GM21723 (cell line): Measurements from ENCODE around the gene NRGN.

Experiments used
- ATAC-seq: cut with Tn5 transposase; IDR thresholded peaks from one replicate; pipeline ENCODE4 v1.9.1; 2021; ENCODE audit warnings: mild to moderate bottlenecking, moderate library complexity; ENCODE audit not compliant: unreplicated experiment

The NRGN gene

DNA sequence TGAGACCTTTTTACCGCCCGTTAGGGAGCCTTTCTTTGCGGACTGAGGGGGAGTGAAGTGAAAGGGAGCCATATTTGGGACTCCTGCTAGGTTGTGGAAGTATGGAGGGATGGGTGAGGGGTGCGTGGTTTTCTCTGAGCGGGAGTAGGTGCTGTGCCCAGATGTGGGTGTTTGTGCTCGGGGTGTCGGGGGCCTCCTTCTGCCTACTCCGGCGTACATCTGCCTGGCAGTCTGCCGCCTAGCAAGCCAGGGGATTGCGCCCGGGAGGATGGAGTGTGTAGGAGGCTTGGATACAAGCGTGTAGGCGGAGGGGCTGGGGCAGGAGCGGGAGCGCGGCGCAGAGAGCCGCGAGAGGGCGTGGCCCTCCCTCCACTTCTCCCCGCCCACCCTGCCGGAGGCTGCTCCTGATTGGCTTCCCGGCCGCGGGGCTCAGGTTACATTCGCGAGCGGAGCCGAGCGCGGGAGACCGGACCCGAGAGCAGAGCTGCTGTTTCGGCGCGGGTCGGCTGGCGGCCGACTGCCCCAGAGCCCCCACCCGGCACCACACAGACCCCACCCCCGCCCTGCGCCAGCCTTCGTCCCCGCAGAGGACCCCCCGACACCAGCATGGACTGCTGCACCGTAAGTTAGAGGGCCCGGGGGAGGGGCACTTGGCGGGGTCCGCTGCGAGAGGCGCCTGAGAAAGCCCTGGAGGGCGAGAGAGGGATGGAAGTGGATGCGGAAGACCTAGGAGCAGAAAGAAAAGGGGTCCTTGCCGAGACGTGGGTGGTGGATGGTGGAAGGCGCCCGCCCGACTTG is at the start of gene NRGN:
NRGN (plus strand) TSS at position 464 of the 798 bp plus-strand sequence; CDS start at position 607, 143 bp downstream.
- ATAC-seq: peak; percentile 99

DNA sequence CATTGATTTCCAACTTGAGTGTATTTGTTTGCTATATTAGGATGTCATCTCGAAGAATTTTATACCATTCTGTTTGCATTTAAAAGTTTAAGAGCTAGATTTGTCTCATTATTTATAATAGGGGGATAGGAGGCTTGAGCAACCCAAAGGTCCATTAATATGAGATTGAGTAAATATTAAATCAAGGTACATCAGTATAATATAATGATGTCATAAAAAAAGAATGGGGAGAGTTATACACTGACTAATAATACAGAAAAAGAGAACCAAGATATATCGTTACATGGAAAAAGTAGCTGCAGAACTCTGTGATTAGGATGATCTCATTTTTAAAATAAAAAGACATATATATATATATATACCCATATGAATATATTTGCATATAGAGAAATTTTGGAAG is 46.6 kb upstream of the NRGN start:
- ATAC-seq: no peak

DNA sequence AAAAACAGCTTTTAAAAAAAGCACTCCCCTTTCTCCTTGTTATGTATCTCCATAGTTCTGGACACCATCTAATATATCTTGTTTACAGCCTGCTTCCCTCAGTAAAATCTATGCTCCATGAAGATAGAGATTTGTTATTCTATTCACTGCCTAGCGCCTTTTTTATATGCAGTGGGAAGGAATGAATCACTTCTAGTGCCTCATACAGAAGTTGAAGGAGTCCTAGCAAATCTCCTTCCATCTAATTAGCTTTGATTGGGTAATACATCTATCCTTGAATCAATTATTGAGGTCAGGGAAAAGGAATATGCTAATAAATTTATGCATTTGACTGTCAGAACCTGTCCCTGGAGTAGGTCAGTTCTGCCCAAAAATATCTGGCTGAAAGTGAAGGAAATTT is 40.2 kb upstream of the NRGN start:
- no peak for ATAC-seq

DNA sequence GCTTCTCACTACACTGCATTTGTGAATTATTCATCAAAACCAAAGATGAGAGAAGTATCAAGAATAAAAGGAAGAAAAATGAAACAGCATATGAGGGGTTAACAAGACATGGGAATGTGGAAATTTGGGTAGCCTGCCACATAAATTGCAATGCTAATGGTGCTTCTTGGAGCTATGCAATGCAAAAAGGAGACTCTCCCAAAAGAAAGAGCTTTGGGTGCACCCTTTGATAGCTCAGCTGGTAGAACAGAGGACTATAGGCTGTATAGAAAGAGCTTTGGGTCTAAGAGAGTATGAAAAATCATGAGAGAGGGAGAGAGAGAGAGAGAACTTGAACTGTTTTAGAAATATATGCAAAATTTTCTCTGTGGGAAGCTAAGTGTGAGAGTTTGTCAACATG is 39.7 kb upstream of the NRGN start:
- no peak for ATAC-seq

DNA sequence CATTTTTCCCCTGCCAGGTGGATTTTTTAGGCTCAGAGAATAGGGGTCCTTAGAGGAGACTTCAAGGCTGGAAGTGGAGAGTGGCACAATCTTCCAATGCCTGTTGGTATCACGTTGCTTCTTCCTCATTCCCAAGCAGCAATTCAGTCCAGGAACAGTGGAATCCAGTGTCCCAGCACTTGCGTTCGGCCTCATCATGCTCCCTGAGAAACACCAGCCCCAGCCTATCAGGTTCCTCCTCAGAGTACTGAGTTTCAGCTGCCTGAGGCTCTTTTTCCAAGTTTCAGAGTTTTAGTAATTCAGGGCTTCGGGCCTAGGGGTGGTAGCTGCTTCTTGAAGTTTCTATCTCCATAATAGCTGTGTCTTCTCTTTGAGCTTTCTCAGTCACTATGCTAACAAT is 31.9 kb upstream of the NRGN start:
- no peak for ATAC-seq

DNA sequence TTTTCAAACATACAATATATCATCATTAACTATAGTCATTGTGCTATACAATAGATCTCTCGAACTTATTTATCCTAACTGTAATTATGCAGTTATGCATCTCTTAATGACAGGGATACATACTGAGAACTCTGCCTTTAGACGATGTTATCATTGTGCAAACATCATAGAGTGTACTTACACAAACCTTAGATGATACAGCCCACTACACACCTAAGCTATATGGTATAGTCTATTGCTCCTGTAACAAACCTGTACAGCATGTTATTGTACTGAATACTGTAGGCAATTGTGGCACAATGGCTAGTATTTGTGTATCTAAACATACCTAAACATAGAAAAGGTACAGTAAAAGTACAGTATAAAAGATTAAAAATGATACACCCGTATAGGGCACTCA is 27.4 kb upstream of the NRGN start:
- no peak for ATAC-seq

DNA sequence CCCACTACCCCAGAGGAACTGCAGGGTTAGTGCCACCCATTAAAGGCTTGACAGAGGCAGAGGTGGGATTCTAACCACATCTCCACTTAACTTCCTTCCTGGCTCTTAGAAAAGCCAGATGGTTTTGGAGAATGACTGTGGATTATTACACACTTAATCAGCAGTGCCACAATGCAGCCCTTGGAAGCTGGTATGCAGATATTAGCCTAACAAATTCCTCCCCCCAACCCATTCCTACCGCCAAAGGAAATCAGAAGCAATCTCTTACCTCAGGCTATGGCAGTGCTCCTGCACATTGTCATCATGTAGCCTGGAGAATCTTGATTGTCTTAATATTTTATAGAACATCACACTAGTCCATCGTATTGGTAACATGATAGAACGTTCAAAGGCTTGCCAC is 23.2 kb upstream of the NRGN start:
- no peak for ATAC-seq

DNA sequence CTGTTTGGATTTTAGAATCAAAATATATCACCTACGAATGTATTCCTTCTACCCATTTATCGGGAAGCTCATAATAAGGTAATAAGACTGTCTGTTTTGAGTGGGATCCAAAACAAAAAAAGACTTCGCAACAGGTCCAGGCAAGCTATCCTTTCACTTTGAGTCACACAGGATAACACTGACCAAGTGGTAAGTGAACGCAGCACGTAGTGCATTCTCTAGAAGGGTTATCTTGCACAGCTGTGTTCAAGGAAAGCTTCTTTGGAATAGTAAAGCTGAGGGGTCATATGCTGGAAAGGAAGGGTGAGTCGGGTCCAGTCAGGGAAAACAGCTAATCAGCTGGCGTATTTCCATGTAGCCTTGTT is 22.3 kb upstream of the NRGN start:
- no peak for ATAC-seq

DNA sequence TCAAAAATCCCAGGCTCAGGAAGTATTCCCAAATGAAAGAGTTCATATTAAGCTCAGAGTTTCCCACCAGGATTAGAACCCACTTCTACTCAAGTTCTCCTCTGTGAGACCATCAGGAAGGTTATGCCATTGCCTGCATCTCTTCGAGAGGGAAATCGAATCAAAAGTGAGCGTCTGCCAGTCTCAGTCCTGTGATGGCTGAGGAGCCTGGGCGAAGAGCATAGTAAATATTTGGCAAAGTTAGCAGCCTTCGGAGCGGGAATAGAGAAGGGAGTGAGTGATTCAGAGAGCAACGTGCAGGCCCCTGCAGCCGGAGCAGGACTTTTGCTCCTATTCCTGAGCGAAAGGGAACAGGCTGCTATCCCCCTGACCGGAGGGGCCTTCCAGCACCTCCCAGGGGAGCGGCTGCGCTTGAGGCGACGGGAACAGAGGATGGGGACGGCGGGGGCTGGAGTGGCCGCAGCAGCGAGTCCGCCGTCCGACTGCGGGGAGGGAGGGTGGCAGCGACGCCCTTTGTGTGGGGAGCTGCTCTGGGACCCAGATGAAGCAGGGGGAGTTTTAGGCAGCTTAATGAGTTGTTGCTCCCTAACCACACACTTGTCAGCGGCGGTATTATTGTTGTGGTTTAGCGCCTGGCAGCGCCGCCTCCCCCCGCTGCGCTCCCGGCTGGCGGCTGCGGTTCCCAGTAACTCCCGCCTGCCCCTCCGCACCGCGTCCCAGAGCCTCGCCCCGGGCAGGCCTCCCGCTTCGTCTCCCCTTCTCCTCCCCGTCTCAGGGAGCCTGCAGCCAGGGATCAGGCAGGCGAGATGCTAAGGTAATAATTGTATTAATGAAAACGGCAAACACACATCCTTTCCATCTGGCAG is 21.7 kb upstream of the NRGN start:
- ATAC-seq: no peak

DNA sequence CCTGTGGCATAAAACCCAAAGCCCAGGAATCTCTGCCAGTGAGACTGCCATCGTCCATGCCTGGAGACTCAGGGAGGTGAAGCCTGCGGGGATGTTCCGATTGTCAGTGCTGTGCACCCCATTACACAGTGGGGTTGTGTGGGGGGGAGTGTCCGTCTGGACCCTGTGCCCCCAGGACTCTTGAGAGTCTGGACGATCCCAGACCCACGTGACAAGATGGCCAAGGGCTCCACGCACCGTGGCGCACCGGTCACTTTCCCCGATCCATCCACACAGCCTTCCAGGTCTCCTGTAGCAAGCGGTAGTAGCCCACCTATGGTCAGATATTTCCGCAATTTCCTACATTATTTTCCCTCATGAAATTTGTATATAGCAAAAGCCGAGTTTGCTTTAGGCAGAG is 20.9 kb upstream of the NRGN start:
- no peak for ATAC-seq

DNA sequence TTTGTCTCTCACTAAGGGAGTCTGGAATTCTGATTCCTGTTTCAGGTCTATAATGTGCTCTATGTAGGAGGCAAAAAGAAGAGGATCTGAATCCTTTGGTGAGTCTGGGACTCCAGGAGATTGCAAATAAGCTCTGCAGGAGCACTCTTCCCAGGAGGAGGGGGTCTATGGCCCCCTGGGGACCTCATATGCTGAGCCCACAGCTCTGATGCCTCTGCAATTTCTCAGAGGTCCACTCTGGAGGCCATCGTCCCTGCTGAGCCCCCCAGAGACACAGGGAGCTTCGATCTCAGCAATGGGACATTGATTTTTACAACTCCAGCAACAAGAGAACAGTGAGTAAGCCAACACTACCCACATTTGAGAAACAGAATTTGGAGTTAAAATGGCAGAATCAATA is 20.2 kb upstream of the NRGN start:
- ATAC-seq: no peak

DNA sequence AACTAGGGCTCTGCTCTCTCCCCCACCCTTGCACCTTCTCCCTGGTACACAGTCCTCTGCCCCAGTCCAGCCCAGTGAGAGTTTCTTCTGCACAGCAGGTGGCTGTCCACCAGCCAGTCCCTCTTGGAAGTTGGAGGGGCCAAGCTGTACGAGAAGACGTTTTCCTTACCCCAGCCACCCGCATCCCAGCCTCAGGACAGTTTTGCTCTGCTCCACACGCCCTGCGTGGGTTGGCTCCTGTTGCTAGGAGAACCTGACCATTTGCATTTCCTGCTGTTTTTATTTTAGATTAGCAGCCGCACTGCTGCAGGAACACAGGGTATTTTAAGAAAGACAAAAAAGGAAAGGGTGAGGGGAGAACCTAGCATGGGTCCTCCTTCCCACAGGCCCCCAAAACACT is 17.6 kb upstream of the NRGN start:
- no peak for ATAC-seq

DNA sequence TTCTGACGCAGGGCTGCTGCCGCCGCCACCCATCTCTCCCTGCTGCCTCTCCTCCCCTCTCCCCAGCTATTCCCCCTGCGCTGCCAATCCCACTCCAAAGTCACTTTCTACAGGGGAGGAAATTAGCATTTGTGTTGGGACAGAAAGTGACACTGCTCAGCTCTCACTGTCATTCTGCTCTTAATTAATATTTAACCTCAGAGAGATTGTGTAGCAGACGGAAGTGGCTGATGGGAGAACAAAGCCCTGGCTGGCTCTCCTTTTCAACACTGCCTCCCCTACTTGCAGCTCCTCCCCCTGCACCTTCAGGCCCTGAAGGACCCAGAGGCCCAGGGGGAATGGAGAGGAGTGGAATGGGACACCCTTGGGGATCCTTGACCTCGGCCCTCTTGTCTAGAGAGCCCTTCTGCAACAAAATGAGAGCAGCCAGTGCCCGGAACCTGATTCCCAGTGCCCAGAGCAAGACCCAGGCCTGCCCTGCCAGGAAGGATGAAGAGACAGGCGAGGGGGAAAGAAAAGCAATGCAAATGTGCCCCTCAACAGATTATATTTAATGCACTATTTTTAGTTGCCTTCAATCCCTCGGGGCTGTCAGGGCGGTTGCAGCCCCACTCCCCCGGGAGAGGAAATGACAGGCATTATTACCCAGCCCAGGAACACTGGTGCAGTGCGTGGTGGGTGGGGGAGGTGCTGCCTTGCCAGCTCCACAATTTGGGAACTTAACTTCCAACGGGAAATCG is 14.6 kb upstream of the NRGN start:
- ATAC-seq: peak; percentile 88

DNA sequence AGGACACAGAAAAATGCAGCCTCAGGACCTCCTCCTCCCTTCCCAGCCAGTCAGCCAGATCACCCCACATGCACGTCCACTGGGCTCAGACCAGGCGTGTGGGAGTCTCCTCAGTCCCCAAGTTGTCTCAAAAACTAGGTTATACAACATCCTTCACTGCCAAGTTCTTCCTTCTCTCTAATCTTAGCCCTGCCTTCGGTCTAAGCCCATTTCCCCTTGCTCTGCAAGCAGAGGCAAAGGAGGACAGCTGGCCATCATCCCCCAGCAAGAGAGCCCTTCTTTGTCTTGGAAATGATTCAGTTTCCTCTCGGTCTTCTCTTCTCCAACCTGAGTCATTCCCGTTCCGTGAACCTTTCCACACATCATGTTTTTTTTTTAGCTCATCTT is 14.0 kb upstream of the NRGN start:
- ATAC-seq: peak; percentile 18

DNA sequence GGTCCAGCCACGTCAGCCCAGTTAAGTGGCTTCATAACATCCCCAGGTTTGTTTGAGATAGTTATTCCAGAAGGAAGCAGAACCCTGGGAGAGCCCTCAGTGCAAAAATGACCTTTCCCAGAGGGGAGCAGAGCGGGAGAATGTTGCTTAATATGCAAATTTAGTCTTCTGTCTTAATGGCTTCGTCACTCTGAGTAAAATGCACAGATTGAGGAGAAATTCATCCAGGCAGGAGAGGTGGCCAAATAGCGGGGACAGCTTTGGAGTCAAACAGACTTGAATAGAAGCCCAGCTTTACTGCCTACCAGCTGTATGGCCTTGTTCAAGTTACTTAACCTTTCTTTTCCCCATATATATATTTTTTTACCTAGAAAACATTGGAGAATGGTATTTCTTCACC is 12.3 kb upstream of the NRGN start:
- ATAC-seq: no peak

DNA sequence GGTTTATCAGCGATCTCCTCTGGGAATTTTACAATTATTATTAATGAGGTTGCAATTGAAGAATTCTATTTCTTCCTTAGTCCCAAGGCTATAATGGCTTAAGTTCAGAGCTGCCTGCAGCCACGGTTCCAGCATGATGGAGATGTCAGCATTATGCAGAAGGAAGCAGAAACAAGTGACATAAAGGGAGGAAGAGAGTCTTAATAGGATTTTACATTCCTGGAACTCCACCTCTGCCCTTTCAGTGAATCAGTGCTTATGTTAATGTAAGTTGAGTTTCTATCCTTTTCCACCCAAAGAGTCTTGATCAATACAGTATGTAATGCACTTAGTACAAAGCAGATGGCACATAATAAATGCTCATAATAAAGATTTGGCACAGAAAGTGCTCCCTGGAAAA is 11.6 kb upstream of the NRGN start:
- ATAC-seq: no peak

DNA sequence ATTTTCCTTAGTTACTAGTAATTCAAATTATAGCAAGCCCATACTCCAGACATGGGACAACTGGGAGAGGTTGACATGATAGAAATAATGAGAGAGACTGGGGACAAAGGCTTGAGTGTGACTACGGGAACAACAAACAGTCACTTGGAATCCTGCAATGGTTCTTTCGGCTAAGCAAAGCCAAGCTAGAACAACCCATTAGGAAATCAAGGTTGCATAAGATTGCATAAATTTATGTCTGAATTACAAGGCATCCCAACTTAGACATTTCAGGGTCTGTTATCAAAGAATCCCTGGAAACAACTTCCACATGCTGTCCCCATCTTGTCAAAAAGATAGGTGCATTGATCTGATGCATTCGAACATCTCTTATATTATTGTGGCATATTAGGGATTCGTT is 10.2 kb upstream of the NRGN start:
- no peak for ATAC-seq

DNA sequence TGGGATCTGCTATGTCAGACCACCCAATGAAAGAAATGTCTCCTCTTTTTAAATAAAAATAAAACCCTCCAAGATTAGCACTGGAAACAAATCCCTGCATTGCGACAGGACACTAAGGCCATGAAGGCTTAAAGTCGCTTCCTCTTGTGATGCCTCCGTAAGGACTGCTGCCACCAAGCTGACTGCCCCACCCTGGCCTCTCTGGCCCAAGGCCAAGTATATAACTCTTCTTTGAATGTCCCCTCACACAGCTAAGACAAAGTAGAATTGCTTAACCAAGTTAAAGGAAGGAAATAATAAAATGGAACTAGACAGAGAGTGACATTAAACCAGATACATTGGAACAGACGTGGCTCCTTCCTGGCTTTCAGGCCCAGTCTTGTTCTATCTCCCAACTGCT is 7.5 kb upstream of the NRGN start:
- no peak for ATAC-seq

DNA sequence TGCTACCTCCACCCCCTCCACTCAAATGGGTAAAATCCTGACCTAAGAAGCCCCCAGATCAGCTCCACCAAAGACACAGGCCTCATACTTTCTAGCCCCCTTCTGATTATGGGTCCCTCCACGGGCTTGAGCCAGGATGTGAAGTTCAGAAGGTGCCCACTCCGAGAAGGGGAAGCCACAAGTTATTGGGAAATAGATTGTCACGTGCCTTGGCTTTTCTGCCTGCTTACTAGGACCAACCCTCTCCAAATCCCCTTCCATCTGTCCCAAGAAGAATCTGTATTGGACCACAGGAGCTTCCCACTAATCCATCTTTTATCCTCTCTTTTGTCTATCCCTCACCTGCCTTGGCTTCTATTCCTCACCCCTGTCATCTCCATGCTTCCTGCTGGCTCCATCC is 3.0 kb upstream of the NRGN start:
- no peak for ATAC-seq

DNA sequence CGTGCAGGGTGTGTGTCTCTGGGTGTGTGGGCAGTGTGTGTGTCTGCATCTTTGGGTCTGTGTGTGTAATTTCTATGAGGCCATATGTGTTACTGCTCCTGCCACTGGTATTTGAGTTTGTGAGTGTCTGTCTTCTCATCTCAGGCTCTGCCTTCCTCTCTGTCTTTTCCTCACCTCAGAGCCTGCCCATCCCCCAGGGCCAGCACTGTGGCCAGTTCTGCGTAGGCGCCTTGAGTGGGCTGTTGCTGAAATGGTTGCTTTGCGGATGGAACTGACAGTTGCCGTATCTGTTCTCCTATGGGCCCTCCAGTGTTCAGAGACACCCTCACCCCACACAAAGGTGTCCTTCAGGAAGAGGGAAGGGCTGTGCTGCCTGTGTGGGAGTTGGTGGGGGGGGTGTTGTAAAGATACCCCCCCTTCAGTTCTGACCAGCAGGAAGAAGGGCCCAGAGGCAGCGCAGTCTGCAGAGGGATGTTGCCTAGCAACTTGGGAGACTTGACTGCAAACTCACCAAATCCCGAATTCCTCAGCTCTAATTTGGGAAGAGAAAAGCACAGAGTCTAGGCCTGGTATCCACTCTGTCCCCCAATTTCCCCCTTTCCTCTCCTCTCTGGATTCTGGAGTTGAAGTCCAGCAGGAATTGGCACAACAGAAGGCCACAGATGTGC is 2.0 kb upstream of the NRGN start:
- ATAC-seq: no peak
